ENCODE results near the gene PTPRH.

- no peak for TF ChIP-seq CTCF (IDR thresholded peaks at IDR 0.05)
- no peak for TF ChIP-seq POLR2A (IDR thresholded peaks at IDR 0.05)
Measured at GRCh38 chr19:55223291-55224037, 14.2 kb upstream of the PTPRH start.
